ENCODE data around the gene FAM81B. TPM values are rescaled to one million over a fixed set of nuclear protein-coding genes. Genes with fewer than 3 reads are reported as not detected.

The FAM81B gene
- total and polyA plus RNA-seq, 2 donors (not counting 3 experiments of a cell fraction or from before 2014, with no cell fraction given): not detected

GRCh38 chr5:95446560-95447221, 55.5 kb downstream of the FAM81B start:
- Histone ChIP-seq H2AFZ (ENCODE audit: low read depth, low read length) (no peak overlapping the region), H3K79me2 (ENCODE audit: control insufficient read depth, insufficient read depth, low read length) (no peaks in the 10 kb centered on the region), H3K4me1 (ENCODE audit: control insufficient read depth, extremely low read depth, insufficient read depth, low read length) (no peaks in the 10 kb centered on the region), H3K27ac (ENCODE audit: insufficient read depth, low read depth, low read length) (no peak overlapping the region), H3K9ac (replicated peaks; ENCODE audit: extremely low read depth, insufficient read depth, low read length) (no peak overlapping the region), H3K27me3 (ENCODE audit: control insufficient read depth in 2 of 2, insufficient read depth in 2 of 2, low read length in 2 of 2) (peaks cover 8 to 10% of the 10 kb centered on the region in 2 experiments), H3K4me2 (ENCODE audit: insufficient read depth, low read length) (no peak overlapping the region), H4K20me1 (replicated peaks; ENCODE audit: control insufficient read depth, extremely low read depth, insufficient read depth, low read length) (no peaks in the 10 kb centered on the region), H3K9me3 (replicated peaks; ENCODE audit: control insufficient read depth, insufficient read depth, low read length) (no peaks in the 10 kb centered on the region), H3K4me3 (replicated peaks in 1 of 3; ENCODE audit: insufficient read depth in 1 of 3, low read depth in 1 of 3, low read length in 3 of 3) (no peak overlapping the region), H3K36me3 (ENCODE audit: control insufficient read depth in 2 of 2, extremely low read depth in 1 of 2, insufficient read depth in 2 of 2, low read length in 2 of 2) (no peaks in the 10 kb centered on the region), H3K9me1 (replicated peaks; ENCODE audit: control insufficient read depth, extremely low read depth, insufficient read depth, low read length) (no peaks in the 10 kb centered on the region)
- CTCF ChIA-PET: no interaction called here
- dilution Hi-C loops (cut with MboI; ENCODE audit: extremely low pct_ligation_motif_present, low sequenced_read_pairs) (no loop called here), intact Hi-C loops (cut with micrococcal nuclease) (no loop called here)
- FAIRE-seq: no peak
- no peak for DNase-seq (ENCODE audit: low read depth, low spot score)
- TF ChIP-seq GATA2 (IDR thresholded peaks at IDR 0.05; ENCODE audit: insufficient read depth, insufficient read length, low read depth, low read length): no peak
- TF ChIP-seq MYC (IDR thresholded peaks at IDR 0.05; ENCODE audit: low read depth, low read length): no peak
- no peak for TF ChIP-seq FOS (IDR thresholded peaks at IDR 0.05; ENCODE audit: borderline replicate concordance, insufficient read depth, low read length)
- no peak for TF ChIP-seq CTCF (IDR thresholded peaks at IDR 0.05; ENCODE audit: extremely low read depth in 1 of 2, insufficient read depth in 1 of 2, low read depth in 1 of 2, low read length in 2 of 2)
- TF ChIP-seq EZH2 (IDR thresholded peaks at IDR 0.05; ENCODE audit: borderline replicate concordance, low read depth, low read length, severe bottlenecking): no peak
- TF ChIP-seq JUN (IDR thresholded peaks at IDR 0.05; ENCODE audit: borderline replicate concordance, insufficient read depth, insufficient read length, low read depth): no peak
- TF ChIP-seq POLR2A (IDR thresholded peaks at IDR 0.05; ENCODE audit: low read depth, low read length): no peak
- TF ChIP-seq MAX (IDR thresholded peaks at IDR 0.05; ENCODE audit: insufficient read depth, insufficient read length): no peak
- TF ChIP-seq POLR2AphosphoS5 (IDR thresholded peaks at IDR 0.05; ENCODE audit: insufficient read depth, low read depth, low read length): no peak
- POLR2A ChIA-PET: no interaction called here
- no TSS peak for BruUV-seq (replicated peaks)

Data from endothelial cell of umbilical vein (primary cell).